GM15510 (cell line): ENCODE results near the gene KCNAB1.

ENCODE experiments used
- POLR2A ChIP-seq: IDR thresholded peaks from 3 replicates; pipeline ENCODE4 v1.6.1; 2011; ENCODE audit warnings: borderline replicate concordance; ENCODE audit not compliant: insufficient read length; ENCODE audit errors: extremely low read depth

KCNAB1 gene

GRCh38 chr3:156498307-156498706 lies 377.9 kb downstream of the KCNAB1 start:
- TF ChIP-seq POLR2A: no peak

GRCh38 chr3:156507285-156507684 lies 386.9 kb downstream of the KCNAB1 start:
- TF ChIP-seq POLR2A: no peak

GRCh38 chr3:156509189-156510174 lies 389.1 kb downstream of the KCNAB1 start:
- TF ChIP-seq POLR2A: no peak

- TF ChIP-seq POLR2A: no peak
Measured at GRCh38 chr3:156511987-156512677, 391.8 kb downstream of the KCNAB1 start.

- TF ChIP-seq POLR2A: no peak
Measured at GRCh38 chr3:156513619-156514018, 393.2 kb downstream of the KCNAB1 start.

GRCh38 chr3:156516284-156516683 lies 395.9 kb downstream of the KCNAB1 start:
- no peak for TF ChIP-seq POLR2A

- TF ChIP-seq POLR2A: no peak
Measured at GRCh38 chr3:156516961-156517360, 396.6 kb downstream of the KCNAB1 start.

GRCh38 chr3:156518726-156519125 lies 398.3 kb downstream of the KCNAB1 start:
- no peak for TF ChIP-seq POLR2A

- no peak for TF ChIP-seq POLR2A
Measured at GRCh38 chr3:156519758-156520162, 399.4 kb downstream of the KCNAB1 start.

- no peak for TF ChIP-seq POLR2A
Measured at GRCh38 chr3:156522673-156523072, 402.3 kb downstream of the KCNAB1 start.

GRCh38 chr3:156525808-156526207 lies 405.4 kb downstream of the KCNAB1 start:
- no peak for TF ChIP-seq POLR2A

GRCh38 chr3:156527060-156527459 lies 406.7 kb downstream of the KCNAB1 start:
- no peak for TF ChIP-seq POLR2A

GRCh38 chr3:156530980-156531379 lies 410.6 kb downstream of the KCNAB1 start:
- TF ChIP-seq POLR2A: no peak

- no peak for TF ChIP-seq POLR2A
Measured at GRCh38 chr3:156532730-156533129, 412.4 kb downstream of the KCNAB1 start.

GRCh38 chr3:156533205-156533604 lies 412.8 kb downstream of the KCNAB1 start:
- TF ChIP-seq POLR2A: no peak

GRCh38 chr3:156535162-156535627 lies 414.8 kb downstream of the KCNAB1 start:
- TF ChIP-seq POLR2A: no peak

GRCh38 chr3:156535798-156536197 lies 415.4 kb downstream of the KCNAB1 start:
- TF ChIP-seq POLR2A: no peak
